Eye (tissue), 1 donor: ENCODE results near the gene LRRC47.

Source experiments
- DNase-seq: peaks from one replicate; pipeline ENCODE4 v3.0.0-alpha.2; 2015

LRRC47 gene

DNA sequence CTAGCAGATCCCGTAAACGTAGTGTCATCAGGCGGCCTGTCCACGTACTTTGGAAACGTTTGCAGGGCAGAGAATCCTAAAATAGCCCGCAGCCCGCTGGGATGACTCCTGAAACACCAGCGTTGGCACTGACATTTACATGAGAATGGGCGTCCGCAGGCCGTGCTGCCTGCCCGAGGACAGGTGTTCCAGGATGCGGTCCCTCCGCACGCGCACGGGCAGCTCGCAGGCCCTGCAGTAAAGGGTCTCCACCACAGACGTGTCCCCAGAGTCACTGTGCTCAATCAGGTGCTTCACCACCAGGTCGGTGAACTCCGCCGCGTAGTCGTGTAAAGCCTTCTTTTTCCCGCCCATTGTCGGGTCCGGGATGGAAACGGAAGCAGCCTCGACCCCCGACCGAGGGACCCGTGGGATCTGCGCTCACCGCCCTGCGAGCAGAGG is 49.9 kb downstream of the LRRC47 start:
- DNase-seq: peak; percentile 42

DNA sequence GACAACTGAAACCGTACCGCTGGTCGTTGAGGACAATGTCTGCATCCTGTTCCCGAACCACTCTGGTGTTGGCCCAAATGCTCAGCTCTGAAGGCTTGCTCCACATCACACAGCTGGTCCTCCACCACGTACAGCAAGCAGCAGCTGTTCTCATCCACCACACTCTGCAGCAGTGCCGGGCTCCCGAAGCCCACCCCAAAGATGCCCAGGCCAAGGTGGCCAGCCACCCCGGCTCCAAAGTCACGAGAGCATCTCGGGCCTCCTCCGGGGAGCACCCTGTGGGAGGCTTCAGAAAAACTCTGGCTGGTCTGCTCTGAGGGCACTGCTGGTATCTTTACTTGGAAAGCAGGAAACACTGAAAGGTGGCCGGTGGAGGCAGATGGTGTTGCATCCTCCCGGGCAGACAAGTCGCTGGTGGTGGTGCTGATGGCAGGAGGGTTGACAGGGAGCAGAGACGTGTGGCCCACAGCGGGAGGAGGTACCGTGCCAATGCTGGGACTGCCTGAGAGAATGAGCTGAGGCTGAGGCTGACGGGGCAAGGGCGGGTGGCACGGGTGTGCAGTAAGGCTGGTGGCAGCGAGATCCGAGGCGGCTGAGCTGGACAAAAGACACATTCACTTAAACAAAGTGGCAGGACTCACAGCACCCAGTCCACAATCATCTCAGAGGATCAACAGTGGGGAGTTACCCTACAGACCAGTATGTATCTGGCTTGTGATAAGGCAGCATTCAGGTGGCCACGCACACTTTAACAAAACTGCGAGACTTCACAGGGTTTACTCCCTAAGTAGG is 50.5 kb downstream of the LRRC47 start:
- DNase-seq: no peak

DNA sequence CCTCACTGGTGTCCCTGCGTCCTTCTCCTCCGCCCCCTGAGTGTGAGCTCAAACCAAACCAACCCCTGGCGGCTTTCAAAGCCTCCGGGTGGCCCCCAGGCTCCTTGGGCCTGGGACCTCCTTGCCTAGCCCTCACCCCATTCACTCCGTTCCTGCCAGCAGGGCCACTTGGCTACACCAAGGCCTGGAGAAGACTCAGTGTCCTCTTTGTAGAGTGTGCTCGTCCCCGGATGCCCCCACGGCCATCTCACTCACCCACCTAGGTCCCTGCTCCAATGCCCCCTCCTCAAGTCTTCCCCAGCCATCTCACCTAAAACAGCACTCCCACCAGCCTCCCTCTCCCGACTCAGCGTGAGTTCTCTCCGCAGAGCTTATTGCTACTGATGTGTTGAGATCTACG is 51.2 kb downstream of the LRRC47 start:
- DNase-seq: no peak

DNA sequence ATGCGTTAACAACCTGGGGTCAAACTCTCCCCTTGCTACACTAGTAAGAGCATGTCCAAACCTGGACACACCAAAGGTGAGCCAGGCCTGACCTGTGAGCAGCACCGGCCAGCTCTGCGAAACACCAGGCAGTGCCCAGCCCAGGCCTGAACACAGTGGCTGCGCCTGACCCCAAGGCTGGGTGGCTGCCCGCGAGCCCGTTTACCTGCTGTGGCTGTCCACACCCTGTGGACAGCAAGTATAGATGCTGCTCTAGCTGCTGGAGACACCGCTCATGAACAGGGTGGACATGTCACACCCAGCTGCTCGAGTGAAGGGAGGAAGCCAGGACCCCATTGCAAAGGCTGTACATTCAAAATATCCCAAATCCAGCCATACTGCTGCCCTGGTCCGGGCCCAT is 51.7 kb downstream of the LRRC47 start:
- no peak for DNase-seq

DNA sequence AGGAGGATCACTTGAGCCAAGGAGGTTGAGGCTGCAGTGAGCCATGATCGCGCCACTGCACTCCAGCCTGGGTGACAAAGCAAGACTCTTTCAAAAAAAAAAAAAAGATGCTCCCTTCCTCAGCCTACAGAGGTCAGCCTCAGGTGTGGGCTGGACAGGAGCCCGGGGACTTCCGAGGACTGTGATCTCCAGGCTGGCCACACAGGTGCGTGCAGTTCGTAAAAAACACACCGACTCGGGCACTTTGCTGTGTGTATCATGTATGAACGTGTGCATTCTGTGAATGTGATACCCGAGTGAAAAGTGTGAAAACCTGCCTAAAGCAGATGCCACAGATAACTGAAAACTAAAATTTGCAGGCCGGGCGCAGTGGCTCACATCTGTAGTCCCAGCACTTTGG is 52.5 kb downstream of the LRRC47 start:
- no peak for DNase-seq

DNA sequence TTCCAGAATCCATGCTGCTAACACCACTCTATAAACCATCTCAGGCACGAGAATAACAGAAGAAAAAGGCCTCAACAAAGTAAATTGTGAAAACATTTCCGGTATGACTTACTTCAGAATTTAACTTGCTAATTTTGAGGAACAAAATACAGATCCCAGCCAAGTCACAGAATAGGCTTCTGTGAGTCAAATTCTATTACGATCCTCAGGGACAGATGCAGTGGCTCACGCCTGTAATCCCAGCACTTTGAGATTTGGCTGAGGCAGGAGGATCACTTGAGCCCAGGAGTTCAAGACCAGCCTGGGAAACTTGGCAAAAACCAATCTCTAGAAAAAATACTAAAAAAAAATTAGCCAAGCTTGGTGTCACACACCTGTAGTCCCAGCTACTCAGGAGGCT is 52.9 kb downstream of the LRRC47 start:
- no peak for DNase-seq

DNA sequence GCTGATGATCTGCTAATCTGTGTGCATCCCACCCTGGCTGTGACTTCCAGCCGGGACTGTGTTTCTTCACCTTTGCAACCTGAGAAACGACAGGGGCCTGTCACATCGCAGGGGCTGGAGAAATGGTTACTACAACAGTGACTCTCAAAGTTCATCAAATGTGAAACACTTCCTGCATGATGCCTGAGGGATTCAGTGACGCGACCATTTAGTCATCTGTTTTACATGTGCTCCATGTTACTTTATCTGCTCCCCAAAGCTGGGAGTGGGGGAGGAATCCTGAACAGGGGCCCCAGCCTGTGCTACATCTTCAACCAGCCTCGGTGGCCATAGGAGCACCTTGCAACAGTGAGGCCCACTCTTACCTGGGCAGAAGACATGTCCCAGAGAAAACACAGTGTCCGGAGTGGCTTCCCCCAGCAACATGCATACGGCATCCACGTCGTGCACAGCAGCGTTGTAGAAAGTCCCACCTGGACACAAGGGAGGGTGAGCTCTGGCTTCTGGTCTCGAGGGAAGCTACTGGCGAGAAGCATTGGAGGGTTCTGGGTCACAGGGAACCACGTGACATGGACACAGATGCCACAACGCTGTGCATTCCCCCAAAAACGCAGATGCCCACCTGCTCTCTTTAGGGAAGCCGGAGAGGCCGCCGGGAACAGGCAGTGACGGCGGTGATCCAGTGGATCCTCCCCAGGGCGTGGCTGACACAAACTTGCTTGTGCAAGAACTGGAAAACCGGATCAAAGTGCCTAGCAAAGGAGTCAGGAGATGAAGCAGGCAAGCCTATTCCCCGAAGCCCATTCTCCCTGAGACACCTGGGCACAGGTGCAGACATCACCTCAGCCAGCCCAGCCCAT is 53.6 kb downstream of the LRRC47 start:
- DNase-seq: no peak

DNA sequence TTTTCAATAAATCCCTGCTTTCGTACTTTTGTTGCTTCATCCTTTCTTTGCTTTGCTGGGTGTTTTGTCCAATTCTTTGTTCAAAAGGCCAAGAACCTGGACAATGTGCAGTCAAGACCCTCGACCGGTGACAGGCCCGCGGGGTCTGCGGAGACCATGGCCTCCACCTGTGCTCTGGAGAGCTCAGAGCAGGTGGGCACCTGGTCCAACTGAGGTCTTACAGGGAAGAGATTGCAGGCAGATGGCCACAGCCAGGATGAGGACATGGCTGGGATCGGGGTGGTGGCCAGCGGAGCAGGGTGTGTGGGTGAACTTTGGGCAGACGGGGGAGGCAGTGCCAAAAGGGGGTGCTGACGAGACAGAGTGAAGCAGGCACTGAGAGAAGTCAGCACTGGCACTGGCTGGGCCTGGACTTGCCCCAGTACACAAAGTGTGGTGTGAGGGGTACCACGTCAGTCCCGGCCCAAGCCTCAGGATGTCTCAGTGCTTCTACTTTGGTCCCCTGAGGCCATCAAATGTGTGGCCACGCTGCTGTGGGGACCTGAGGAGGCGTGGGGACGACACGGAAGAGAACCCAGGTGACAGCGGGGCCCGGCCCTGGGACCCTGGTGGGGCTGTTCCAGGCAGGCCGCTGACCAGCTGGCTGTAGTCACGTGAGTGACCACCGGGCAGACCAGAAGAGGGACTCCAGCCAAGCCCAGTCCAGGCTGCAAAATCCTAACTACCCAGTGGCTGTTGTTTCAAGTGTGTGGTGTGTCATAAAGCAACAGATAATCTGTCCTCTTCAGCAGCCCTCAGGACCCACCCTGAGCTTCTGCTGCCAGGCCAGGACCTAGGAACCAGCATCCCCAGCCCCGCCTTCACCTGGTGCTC is 54.5 kb downstream of the LRRC47 start:
- DNase-seq: no peak

DNA sequence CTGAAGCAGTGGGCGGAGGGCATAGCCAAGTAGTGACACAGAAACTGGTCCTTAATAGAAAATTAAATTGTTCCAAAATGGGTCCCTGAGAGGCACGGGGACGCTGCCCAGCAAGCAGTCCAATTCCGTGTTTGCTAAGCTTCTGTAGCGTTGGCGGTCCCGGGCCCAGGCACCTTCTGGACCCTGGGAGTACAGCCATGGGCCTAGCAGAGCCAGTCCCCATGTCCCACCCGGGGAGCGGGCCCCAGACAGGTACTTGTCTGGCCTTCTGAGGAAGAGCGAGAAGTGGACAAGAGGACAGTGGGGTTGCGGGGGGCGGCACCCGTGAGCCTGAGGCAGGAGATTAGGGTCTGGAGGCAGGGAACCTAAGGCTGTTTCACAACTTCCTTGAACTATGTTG is 55.5 kb downstream of the LRRC47 start:
- DNase-seq: no peak

DNA sequence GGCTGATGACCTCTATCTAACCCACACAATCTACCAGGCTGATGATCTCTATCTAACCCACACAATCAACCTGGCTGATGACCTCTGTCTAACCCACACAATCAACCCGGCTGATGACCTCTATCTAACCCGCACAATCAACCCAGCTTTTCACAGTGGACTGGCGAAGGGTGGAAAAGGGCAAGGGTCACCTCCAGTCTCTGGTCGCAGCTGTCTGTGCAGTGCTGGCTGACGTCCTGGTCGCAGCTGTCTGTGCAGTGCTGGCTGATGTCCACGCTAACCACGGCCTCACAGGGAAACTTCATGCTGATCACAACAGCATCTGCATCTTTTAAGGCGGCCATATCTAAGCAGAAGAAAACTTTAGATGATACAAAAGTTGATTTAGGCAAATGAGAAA is 56.3 kb downstream of the LRRC47 start:
- DNase-seq: no peak

DNA sequence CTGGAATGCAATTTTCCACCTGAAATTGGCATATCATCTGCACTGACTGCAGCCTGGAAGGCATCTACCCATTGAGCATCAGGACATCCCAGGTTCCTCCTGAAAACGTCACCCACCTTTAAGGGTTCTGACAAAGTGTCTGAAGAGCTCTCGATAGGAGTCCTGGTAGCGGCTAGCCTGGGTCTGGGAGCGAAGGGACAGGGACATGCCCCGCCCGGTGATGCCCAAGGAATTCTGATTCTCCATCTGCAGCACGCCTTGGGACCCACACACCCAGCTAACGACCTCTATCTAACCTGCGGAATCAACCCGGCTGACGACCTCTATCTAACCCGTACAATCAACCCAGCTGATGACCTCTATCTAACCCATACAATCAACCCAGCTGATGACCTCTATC is 57.4 kb downstream of the LRRC47 start:
- no peak for DNase-seq

DNA sequence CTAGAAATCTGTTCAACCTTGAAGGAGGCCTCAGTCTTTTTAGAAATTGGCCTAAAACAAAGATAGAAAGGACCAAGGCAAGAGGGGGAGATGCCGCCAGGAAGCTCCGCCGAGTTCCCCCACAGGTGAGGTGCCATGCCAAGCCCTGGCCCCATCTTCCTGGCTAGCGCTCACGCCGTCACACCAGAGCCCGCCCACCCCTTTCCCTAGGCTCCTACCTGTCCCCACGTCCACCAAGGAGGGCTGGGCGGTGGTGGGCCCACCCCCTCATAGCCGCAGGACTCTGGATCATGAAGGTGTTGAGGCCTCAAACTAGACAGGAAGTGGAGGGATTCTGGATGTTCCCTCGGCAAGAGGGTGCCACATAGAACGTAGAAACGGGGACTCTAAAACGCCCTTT is 59.6 kb downstream of the LRRC47 start:
- no peak for DNase-seq

DNA sequence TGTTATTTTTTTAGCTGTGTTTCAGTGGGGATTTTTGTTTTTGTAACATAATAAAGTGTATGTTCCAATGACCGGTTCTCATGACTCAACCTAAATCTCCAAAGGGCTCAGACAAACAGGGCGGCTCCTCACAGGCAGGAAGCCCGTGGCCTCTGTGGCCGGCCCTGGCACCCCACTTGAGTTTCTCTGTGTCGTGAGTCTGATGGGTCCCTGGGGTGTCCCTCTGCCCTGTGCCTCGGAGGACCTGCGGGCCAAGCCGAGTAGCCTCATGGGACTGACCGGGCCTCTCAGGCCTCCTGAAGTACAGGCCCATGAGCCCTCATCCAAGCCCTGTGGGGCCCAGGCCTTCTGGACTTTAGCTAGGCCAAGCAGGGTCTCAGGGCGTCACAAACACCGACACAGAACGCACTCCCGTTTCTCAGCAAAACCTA is 60.2 kb downstream of the LRRC47 start:
- no peak for DNase-seq

DNA sequence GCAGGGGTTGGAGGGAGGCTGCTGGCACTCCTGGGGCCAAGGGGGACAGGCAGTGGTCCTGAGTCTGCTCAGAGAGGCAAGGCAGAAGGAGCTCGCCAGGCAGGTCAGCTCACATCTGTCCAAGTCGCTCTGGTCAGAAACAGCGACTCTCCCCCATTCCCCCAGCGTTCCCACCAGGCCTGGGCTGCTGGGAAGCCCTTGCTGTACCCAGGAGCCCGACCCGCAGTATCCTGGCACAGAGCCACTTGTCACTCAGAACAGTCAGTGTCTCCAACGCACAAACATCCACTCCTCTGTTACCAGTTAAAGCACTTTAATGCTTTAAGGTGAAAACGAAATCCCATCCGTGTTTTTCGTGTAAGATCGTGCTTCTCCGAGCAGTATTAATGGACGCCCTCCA is 60.6 kb downstream of the LRRC47 start:
- DNase-seq: no peak

DNA sequence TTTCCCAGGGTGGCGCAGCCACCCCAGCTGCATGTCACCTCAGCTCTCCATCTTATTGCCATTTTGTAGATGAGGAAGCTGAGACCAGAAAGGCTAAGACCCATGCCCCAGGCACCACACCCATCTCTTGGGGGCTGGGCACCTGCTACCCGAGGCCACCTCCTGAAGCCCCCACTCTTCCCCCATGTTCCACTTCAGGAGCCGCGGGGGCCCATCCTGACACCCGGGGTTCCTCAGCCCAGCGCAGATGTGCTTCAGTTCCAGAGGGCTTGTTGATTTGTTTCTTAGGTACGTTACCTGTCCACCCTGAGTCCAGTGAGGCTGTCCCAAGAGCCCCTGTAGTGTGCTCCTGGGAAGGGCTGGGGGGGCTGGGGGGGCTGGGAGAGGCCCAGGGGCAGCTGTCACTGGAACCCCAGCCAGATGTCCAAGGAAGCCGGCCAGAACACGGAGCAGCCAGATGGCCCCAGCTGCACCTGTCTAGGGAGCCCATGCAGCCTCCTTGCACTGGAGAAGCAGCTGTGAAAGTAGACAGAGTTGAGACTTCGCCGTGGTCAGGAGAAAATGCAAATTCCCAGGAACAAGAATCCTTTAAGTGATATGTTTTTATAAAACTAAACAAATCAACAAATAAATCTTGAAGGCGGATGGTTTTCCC is 61.1 kb downstream of the LRRC47 start:
- no peak for DNase-seq

DNA sequence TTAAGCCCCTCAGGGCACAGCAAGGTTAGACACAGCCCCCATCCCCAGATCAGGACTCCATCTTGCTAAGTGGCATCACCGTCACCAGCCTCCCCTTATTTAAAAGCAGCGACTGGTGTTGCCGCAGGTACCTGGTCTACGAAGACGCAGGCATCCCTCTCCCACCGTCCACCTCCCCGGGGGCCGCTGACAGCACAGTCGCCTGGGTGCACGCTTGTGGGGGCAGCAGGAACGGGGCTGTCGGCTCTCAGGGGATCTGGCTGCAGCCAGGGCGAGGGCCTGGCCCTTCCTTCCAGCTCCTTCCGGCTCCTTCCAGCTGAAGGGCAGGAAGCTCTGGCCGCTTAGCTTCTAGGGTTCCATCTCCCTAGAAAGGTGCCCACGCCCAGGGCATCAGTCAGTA is 61.7 kb downstream of the LRRC47 start:
- no peak for DNase-seq

DNA sequence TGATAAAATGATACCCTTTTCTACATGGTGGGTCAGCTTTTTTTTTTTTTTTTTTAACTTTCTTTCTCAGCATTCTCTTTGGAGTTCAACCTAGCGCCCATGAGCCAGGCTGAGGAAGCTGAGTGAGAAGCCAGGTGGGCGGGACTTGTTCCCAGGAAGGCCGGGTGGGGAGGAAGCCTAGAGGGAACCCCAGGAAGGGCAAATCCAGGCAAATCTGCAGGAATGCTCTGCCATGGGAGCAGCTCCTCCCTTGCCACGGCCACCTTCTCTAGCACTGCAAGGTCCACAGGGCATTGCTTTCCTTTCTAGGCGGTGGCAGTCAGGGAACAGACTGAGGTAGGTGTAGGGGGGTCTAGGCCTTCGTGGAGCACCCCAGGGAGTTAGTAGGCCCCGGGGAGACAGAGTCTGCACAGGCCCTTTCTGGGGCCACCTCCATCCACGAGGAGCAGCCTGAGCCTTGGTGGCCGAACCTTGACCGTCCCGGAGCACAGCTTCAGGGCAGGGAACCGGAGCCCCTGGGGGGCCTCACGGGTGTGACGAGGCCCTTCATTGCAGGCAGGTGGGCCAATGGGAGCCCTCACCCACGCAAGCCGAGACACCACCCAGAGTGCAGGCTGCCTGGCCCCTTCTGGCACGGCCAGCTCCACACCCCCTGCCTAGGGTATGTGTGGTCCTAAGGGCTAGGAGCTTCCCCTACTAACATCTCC is 62.3 kb downstream of the LRRC47 start:
- no peak for DNase-seq

DNA sequence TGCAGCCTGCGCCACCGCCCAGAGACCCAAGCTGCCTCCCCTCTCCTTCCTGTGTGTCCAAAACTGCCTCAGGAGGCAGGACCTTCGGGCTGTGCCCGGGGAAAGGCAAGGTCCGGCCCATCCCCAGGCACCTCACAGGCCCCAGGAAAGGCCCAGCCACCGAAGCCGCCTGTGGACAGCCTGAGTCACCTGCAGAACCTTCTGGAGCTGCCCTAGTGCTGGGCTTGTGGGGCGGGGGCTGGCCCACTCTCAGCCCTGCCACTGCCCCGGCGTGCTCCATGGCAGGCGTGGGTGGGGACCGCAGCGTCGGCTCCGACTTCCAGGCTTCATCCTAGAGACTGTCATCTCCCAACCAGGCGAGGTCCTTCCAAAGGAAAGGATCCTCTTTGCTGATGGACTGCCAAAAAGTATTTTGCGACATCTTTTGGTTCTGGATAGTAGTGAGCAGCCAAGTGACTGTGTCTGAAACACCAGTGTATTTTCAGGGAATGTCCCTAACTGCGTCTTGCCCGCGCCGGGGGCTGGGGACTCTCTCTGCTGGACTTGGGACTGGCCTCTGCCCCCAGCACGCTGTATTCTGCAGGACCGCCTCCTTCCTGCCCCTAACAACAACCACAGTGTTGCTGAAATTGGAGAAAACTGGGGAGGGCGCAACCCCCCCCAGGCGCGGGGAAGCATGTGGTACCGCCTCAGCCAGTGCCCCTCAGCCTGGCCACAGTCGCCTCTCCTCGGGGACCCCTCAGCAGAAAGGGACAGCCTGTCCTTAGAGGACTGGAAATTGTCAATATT is 63.0 kb downstream of the LRRC47 start:
- no peak for DNase-seq

DNA sequence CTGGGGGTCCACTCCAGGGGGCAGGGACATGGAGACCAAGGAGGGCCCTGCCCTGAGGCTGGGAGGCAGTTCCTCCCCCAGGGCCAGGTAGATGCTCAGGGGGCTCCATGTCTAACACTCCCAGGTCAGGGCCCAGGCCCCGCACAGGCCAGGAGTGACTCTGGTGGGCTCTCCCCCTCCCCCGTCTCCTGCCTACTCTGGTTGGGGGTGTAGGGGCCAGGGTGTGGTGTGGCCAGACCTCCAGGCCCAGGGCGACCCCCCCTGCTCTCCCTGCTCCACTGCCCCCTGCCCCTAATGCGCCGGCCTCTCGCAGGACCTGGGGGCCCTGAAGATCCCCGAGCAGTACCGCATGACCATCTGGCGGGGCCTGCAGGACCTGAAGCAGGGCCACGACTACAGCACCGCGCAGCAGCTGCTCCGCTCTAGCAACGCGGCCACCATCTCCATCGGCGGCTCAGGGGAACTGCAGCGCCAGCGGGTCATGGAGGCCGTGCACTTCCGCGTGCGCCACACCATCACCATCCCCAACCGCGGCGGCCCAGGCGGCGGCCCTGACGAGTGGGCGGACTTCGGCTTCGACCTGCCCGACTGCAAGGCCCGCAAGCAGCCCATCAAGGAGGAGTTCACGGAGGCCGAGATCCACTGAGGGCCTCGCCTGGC is 63.7 kb downstream of the LRRC47 start:
- DNase-seq: peak; percentile 77
